Lower lobe of right lung (tissue), 2 donors: ENCODE results near the gene ADGRV1. TPM values are rescaled to one million over a fixed set of nuclear protein-coding genes. Genes with fewer than 3 reads are reported as not detected.

Experiments used
- ATAC-seq, 2 donors: fragments of 200-7000 bp; cut with Tn5 transposase; one replicate each; pipeline ENCODE4 v1.9.1; 2020 to 2022; ENCODE audit warnings: mild to moderate bottlenecking in 2 of 2, moderate library complexity in 2 of 2
- DNase-seq: peaks from one replicate; pipeline ENCODE4 v3.0.0-alpha.2; 2020
- H3K27ac ChIP-seq: fragments of 200-600 bp; one replicate; pipeline ENCODE4 v1.8.0; 2022
- H3K27me3 ChIP-seq: fragments of 200-600 bp; one replicate; pipeline ENCODE4 v1.8.0; 2022; ENCODE audit warnings: low read depth
- H3K36me3 ChIP-seq: fragments of 200-600 bp; one replicate; pipeline ENCODE4 v1.8.0; 2022; ENCODE audit warnings: mild to moderate bottlenecking
- H3K4me1 ChIP-seq: fragments of 200-600 bp; one replicate; pipeline ENCODE4 v1.8.0; 2022
- H3K4me3 ChIP-seq: fragments of 200-600 bp; one replicate; pipeline ENCODE4 v1.8.0; 2022; ENCODE audit warnings: mild to moderate bottlenecking
- H3K9me3 ChIP-seq: fragments of 200-600 bp; one replicate; pipeline ENCODE4 v1.8.0; 2022
- intact Hi-C: fragments of 100-400 bp; cut with DNase I; formaldehyde crosslinking; loops from one replicate; pipeline ENCODE4 v1.11.0; 2022
- total RNA-seq: library from RNA; stranded (reverse); fragmentation: NEBNext Ultra II Directional; extraction: Animal tissue kit (Norgen Biotek cat#: 25700); gene quantifications from one replicate; pipeline ENCODE4 v1.2.1, GENCODE V29; 2021
- TF ChIP-seq, protein P1 (sequence below): fragments of 200-600 bp; IDR thresholded peaks from one replicate; pipeline ENCODE4 v1.8.0; 2022; ENCODE audit warnings: antibody characterized with exemption, mild to moderate bottlenecking
- donor health status: DM: no; HTN: yes; CAD: no; lungs with severe emphysema.

Gene ADGRV1
- total RNA-seq, 1 donor from 2014 or later, result 49.7 TPM

GRCh38 chr5:90533794-90534193 lies 24.8 kb upstream of the ADGRV1 start:
- H3K27ac ChIP-seq, result no peak overlapping the region
- ATAC-seq (no peak), DNase-seq (no peak)
- H3K36me3 ChIP-seq, result no peaks in the 10 kb centered on the region
- peaks cover 14% of the 10 kb centered on the region for H3K4me1 ChIP-seq
- no peak overlapping the region for H3K4me3 ChIP-seq
- no peaks in the 10 kb centered on the region for H3K9me3 ChIP-seq
- no peaks in the 10 kb centered on the region for H3K27me3 ChIP-seq
- intact Hi-C loops, result no loop called here
- TF ChIP-seq, protein P1, sequence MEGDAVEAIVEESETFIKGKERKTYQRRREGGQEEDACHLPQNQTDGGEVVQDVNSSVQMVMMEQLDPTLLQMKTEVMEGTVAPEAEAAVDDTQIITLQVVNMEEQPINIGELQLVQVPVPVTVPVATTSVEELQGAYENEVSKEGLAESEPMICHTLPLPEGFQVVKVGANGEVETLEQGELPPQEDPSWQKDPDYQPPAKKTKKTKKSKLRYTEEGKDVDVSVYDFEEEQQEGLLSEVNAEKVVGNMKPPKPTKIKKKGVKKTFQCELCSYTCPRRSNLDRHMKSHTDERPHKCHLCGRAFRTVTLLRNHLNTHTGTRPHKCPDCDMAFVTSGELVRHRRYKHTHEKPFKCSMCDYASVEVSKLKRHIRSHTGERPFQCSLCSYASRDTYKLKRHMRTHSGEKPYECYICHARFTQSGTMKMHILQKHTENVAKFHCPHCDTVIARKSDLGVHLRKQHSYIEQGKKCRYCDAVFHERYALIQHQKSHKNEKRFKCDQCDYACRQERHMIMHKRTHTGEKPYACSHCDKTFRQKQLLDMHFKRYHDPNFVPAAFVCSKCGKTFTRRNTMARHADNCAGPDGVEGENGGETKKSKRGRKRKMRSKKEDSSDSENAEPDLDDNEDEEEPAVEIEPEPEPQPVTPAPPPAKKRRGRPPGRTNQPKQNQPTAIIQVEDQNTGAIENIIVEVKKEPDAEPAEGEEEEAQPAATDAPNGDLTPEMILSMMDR, result no peak

DNA sequence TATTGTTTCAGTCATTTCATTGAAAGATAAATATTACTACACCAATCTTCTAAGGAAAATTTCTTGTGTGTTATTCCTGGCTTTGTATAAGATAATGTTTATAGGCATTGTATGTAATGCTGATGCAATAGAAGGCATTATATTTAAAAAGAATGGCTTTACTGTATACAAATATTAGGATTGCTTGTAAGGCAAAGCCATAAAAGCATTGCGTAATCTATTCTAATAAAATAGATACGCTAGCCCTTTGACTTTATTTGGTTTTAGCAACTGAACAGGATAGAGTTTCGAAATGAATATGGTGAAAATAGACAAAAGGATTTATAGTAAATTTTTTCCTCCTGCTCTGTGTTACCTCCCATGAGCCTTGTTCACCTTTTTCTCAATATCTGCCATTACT lies 23.7 kb upstream of the ADGRV1 start:
- Histone ChIP-seq H3K36me3 (no peaks in the 10 kb centered on the region), H3K4me1 (peaks cover 14% of the 10 kb centered on the region), H3K9me3 (no peaks in the 10 kb centered on the region), H3K4me3 (no peak overlapping the region), H3K27me3 (no peaks in the 10 kb centered on the region), H3K27ac (no peak overlapping the region)
- TF ChIP-seq, protein P1, result no peak
- DNase-seq, result no peak
- ATAC-seq, result no peak
- intact Hi-C loops, result no loop called here

DNA sequence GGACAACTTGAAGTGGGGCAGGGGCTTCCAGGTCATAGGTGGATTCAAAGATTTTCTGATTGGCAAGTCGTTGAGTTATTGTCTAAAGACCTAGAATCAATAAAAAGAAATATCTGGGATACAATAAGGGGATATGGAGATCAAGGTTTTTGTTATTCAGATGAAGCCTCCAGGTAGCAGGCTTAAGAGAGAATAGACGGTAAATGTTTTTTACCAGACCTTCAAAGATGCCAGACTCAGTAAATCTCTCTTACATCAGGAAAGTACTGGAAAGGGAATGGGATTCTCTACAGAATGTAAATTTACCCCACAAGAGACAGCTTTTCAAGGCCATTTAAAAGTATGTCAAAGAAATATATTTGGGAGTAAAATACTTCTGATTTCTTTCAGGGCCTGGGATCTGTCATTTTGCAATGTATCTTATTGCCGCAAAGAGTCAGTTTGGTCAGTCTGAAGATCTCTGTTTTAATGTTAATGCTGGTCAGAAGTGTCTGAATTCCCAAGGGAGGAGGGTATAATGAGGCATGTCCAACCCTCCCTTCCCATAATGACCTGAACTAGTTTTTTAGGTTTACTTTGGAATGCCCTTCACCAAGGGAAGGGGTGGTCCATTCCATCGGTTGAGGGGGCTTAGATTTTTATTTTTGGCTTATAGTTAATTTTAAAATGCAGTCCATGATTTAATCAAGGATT lies 15.6 kb upstream of the ADGRV1 start:
- Histone ChIP-seq H3K27ac (no peak overlapping the region), H3K4me1 (no peaks in the 10 kb centered on the region), H3K4me3 (no peak overlapping the region), H3K36me3 (no peaks in the 10 kb centered on the region), H3K9me3 (no peaks in the 10 kb centered on the region), H3K27me3 (no peaks in the 10 kb centered on the region)
- ATAC-seq, result no peak
- DNase-seq, result no peak
- TF ChIP-seq, protein P1, result no peak
- intact Hi-C loops, result no loop called here

- TF ChIP-seq, protein P1, result no peak
- Histone ChIP-seq H3K27ac (no peak overlapping the region), H3K27me3 (no peaks in the 10 kb centered on the region), H3K9me3 (no peaks in the 10 kb centered on the region), H3K4me1 (no peaks in the 10 kb centered on the region), H3K36me3 (no peaks in the 10 kb centered on the region), H3K4me3 (no peak overlapping the region)
- ATAC-seq (no peak), DNase-seq (no peak)
- intact Hi-C loops, result no loop called here
Observed at GRCh38 chr5:90545511-90545910, 13.1 kb upstream of the ADGRV1 start.

GRCh38 chr5:90546216-90546837 lies 12.3 kb upstream of the ADGRV1 start:
- intact Hi-C loops, result no loop called here
- no peak overlapping the region for H3K4me3 ChIP-seq
- TF ChIP-seq, protein P1, result no peak
- H3K9me3 ChIP-seq, result no peaks in the 10 kb centered on the region
- DNase-seq (no peak), ATAC-seq (no peak)
- no peaks in the 10 kb centered on the region for H3K27me3 ChIP-seq
- H3K36me3 ChIP-seq, result no peaks in the 10 kb centered on the region
- no peaks in the 10 kb centered on the region for H3K4me1 ChIP-seq
- no peak overlapping the region for H3K27ac ChIP-seq
